ENCODE results near the gene KNOP1. TPM values are rescaled to one million over a fixed set of nuclear protein-coding genes. Genes with fewer than 3 reads are reported as not detected.

KNOP1 gene
- total and polyA plus RNA-seq, 2 donors (not counting 3 experiments of a cell fraction or from before 2014, with no cell fraction given), result 6.7 to 33.5 TPM

- intact Hi-C loops (cut with micrococcal nuclease), result no loop called here
- H3K79me2 ChIP-seq (ENCODE audit: control insufficient read depth, insufficient read depth, low read length), result peaks cover 21% of the 10 kb centered on the region
Measured at GRCh38 chr16:19711643-19712042, 6.4 kb downstream of the KNOP1 start.

More at GRCh38 chr16:19711643-19712042, 6.4 kb downstream of the KNOP1 start:
- CTCF ChIA-PET, result interaction anchor here (1.0 to 1.6 kb wide), 3 partner anchors 15 to 176 kb away, joined by 3 to 5 read pairs (median 4); no protein-coding TSS in a partner anchor
- no peak overlapping the region for H2AFZ ChIP-seq (ENCODE audit: low read depth, low read length)
- no peak for DNase-seq (ENCODE audit: low read depth, low spot score)
- no peak overlapping the region for H3K9ac ChIP-seq (replicated peaks; ENCODE audit: extremely low read depth, insufficient read depth, low read length)
- no peak for TF ChIP-seq POLR2A (IDR thresholded peaks at IDR 0.05; ENCODE audit: low read depth, low read length)
- no peak for TF ChIP-seq GATA2 (IDR thresholded peaks at IDR 0.05; ENCODE audit: insufficient read depth, insufficient read length, low read depth, low read length)
- no peak for TF ChIP-seq FOS (IDR thresholded peaks at IDR 0.05; ENCODE audit: borderline replicate concordance, insufficient read depth, low read length)
- no peak for TF ChIP-seq MYC (IDR thresholded peaks at IDR 0.05; ENCODE audit: low read depth, low read length)
- no peak for TF ChIP-seq JUN (IDR thresholded peaks at IDR 0.05; ENCODE audit: borderline replicate concordance, insufficient read depth, insufficient read length, low read depth)
- no peak for TF ChIP-seq MAX (IDR thresholded peaks at IDR 0.05; ENCODE audit: insufficient read depth, insufficient read length)
- no peak for TF ChIP-seq POLR2AphosphoS5 (IDR thresholded peaks at IDR 0.05; ENCODE audit: insufficient read depth, low read depth, low read length)
- TF ChIP-seq EZH2 (IDR thresholded peaks at IDR 0.05; ENCODE audit: borderline replicate concordance, low read depth, low read length, severe bottlenecking), result no peak
- no peak for TF ChIP-seq CTCF (IDR thresholded peaks at IDR 0.05; ENCODE audit: extremely low read depth in 1 of 2, insufficient read depth in 1 of 2, low read depth in 1 of 2, low read length in 2 of 2)
- FAIRE-seq, result no peak
- POLR2A ChIA-PET, result interaction anchor here (0.6 kb wide), 1 partner anchor 61 kb away, joined by 3 read pairs; no protein-coding TSS in a partner anchor
- H3K9me1 ChIP-seq (replicated peaks; ENCODE audit: control insufficient read depth, extremely low read depth, insufficient read depth, low read length), result no peaks in the 10 kb centered on the region
- dilution Hi-C loops (cut with MboI; ENCODE audit: extremely low pct_ligation_motif_present, low sequenced_read_pairs), result no loop called here
- no peak overlapping the region for H3K4me3 ChIP-seq (replicated peaks in 1 of 3; ENCODE audit: insufficient read depth in 1 of 3, low read depth in 1 of 3, low read length in 3 of 3)
- H4K20me1 ChIP-seq (replicated peaks; ENCODE audit: control insufficient read depth, extremely low read depth, insufficient read depth, low read length), result no peaks in the 10 kb centered on the region
- BruUV-seq (replicated peaks), result no TSS peak
- H3K9me3 ChIP-seq (replicated peaks; ENCODE audit: control insufficient read depth, insufficient read depth, low read length), result no peaks in the 10 kb centered on the region
- H3K36me3 ChIP-seq (ENCODE audit: control insufficient read depth in 2 of 2, extremely low read depth in 1 of 2, insufficient read depth in 2 of 2, low read length in 2 of 2), result peaks cover 0 to 11% of the 10 kb centered on the region in 2 experiments
- peaks cover 7% of the 10 kb centered on the region for H3K4me1 ChIP-seq (ENCODE audit: control insufficient read depth, extremely low read depth, insufficient read depth, low read length)
- no peak overlapping the region for H3K27ac ChIP-seq (ENCODE audit: insufficient read depth, low read depth, low read length)
- H3K4me2 ChIP-seq (ENCODE audit: insufficient read depth, low read length), result no peak overlapping the region
- H3K27me3 ChIP-seq (ENCODE audit: control insufficient read depth in 2 of 2, insufficient read depth in 2 of 2, low read length in 2 of 2), result no peaks in the 10 kb centered on the region

Measured in endothelial cell of umbilical vein (primary cell).